Stomach (tissue), 9 donors: ENCODE results near the gene MSMO1. TPM values are rescaled to one million over a fixed set of nuclear protein-coding genes. Genes with fewer than 3 reads are reported as not detected.

ENCODE experiments used
- DNase-seq, 2 donors: peaks; one replicate each; pipeline versions ENCODE4 v3.0.0 to v3.0.0-alpha.2; 2013 to 2019
- H3K27ac ChIP-seq, 5 donors: fragments of 200-600 bp in 4 of 5; sonication (generic) in 4 of 5; one replicate each; pipeline ENCODE4 v1.5.1; 2013 to 2019; ENCODE audit warnings: mild to moderate bottlenecking in 1 of 5, moderate library complexity in 1 of 5
- H3K27me3 ChIP-seq, 3 donors: fragments of 200-600 bp; sonication (generic); one replicate each; pipeline ENCODE4 v1.5.1; 2017 to 2019; ENCODE audit warnings: mixed run types in 1 of 3
- H3K36me3 ChIP-seq, 4 donors: fragments of 200-600 bp; sonication (generic); 1 replicate in 3 of 4; 2 replicates in 1 of 4; pipeline ENCODE4 v1.5.1; 2016 to 2019
- H3K4me1 ChIP-seq, 4 donors: fragments of 200-600 bp; sonication (generic); one replicate each; pipeline ENCODE4 v1.5.1; 2016 to 2019
- H3K4me3 ChIP-seq, 4 donors: fragments of 200-600 bp; sonication (generic) in 3 of 4; one replicate each; pipeline ENCODE4 v1.5.1; 2016 to 2019; ENCODE audit warnings: mild to moderate bottlenecking in 1 of 4
- H3K9me3 ChIP-seq, 4 donors: fragments of 200-600 bp; sonication (generic); one replicate each; pipeline ENCODE4 v1.5.1; 2016 to 2019
- EP300 ChIP-seq: sonication (generic); formaldehyde crosslinking; IDR thresholded peaks from one replicate; pipeline ENCODE4 v1.6.1; 2017; ENCODE audit warnings: antibody characterized with exemption
- POLR2A ChIP-seq, 4 donors: fragments of 450-650 bp; IDR thresholded peaks; one replicate each; pipeline ENCODE4 v1.6.1; 2016; ENCODE audit warnings: antibody characterized with exemption in 4 of 4, control low read depth in 2 of 4, mild to moderate bottlenecking in 1 of 4, moderate library complexity in 1 of 4
- POLR2AphosphoS5 ChIP-seq, 3 donors: sonication (generic); formaldehyde crosslinking; IDR thresholded peaks; one replicate each; pipeline ENCODE4 v1.6.1; 2016; ENCODE audit warnings: antibody characterized with exemption in 3 of 3
- WGBS, 5 donors: extraction: QIAGEN DNeasy Blood & Tissue Kit in 3 of 5; methylation state at CpG; one replicate each; pipeline versions ENCODE4 v1.1.5 to v1.1.7; 2013 to 2018; 5-methylcytosine and 5-hydroxymethylcytosine counted together
- intact Hi-C: fragments of 100-400 bp; cut with DNase I; formaldehyde crosslinking; loops from one replicate; pipeline ENCODE4 v1.15.1; 2023; ENCODE audit warnings: low total_unique reads
- polyA plus RNA-seq, 3 donors: library from polyadenylated mRNA; stranded (reverse); fragments of 200-250 nt; gene quantifications; one replicate each; pipeline ENCODE4 v1.2.3, GENCODE V29; 2013
- total RNA-seq, 5 donors: library from RNA; depleted of rRNA; stranded (reverse); fragments of >200 nt; gene quantifications; one replicate each; pipeline versions ENCODE4 v1.1.0 to v1.2.3, GENCODE V29; 2014 to 2016
- TF ChIP-seq, protein P1 (sequence below), 7 experiments: fragments of 450-650 bp in 4 of 7; fragments of 200-600 bp in 3 of 7; sonication (generic) in 3 of 7; IDR thresholded peaks; one replicate each; pipeline ENCODE4 v1.5.1; 2016 to 2019; ENCODE audit warnings: antibody characterized with exemption in 7 of 7, control low read depth in 2 of 7, mild to moderate bottlenecking in 1 of 7
- donor health status: healthy with polysubstance abuse.
- donor health status: Bipolar disorder and iron deficiency.
- donor health status: healthy.

MSMO1 gene
- total and polyA plus RNA-seq, 8 donors, result 6.7 to 62.6 (median 25.4) TPM

DNA sequence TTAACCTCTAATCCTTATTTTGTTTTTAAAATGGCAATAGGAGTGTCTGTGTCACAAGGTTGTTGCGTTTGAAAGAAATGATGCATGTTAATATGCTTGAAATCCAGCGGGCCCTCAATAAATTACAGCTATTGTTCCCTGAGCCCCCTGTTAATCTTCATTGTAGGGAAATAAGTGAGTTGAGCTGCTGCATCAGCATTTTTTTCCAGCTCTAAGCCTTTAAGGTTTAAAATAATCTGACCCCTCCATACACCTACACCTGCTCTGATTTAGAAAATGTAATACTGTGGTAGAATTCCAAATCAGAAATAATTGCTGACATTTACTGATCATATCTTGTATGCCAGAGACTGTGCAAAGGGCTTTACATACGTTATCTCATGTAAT is 2.6 kb upstream of the MSMO1 start:
- intact Hi-C loops, result no loop called here
- no peaks in the 10 kb centered on the region for H3K27me3 ChIP-seq
- peaks cover 12 to 31% (median 25%) of the 10 kb centered on the region in 4 donors for H3K4me1 ChIP-seq
- DNase-seq, result no peak
- H3K27ac ChIP-seq, result no peak overlapping the region
- 91 to 97% (median 92%) methylated on average over 3 of the region's 3 CpGs for WGBS, 5 donors
- H3K4me3 ChIP-seq, result no peak overlapping the region
- no peak for TF ChIP-seq EP300
- no peak for TF ChIP-seq POLR2A (IDR thresholded peaks at IDR 0.05)
- TF ChIP-seq, protein P1, sequence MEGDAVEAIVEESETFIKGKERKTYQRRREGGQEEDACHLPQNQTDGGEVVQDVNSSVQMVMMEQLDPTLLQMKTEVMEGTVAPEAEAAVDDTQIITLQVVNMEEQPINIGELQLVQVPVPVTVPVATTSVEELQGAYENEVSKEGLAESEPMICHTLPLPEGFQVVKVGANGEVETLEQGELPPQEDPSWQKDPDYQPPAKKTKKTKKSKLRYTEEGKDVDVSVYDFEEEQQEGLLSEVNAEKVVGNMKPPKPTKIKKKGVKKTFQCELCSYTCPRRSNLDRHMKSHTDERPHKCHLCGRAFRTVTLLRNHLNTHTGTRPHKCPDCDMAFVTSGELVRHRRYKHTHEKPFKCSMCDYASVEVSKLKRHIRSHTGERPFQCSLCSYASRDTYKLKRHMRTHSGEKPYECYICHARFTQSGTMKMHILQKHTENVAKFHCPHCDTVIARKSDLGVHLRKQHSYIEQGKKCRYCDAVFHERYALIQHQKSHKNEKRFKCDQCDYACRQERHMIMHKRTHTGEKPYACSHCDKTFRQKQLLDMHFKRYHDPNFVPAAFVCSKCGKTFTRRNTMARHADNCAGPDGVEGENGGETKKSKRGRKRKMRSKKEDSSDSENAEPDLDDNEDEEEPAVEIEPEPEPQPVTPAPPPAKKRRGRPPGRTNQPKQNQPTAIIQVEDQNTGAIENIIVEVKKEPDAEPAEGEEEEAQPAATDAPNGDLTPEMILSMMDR (IDR thresholded peaks at IDR 0.05), result no peak
- TF ChIP-seq POLR2AphosphoS5 (IDR thresholded peaks at IDR 0.05), result no peak
- H3K36me3 ChIP-seq, result no peaks in the 10 kb centered on the region
- no peaks in the 10 kb centered on the region for H3K9me3 ChIP-seq

DNA sequence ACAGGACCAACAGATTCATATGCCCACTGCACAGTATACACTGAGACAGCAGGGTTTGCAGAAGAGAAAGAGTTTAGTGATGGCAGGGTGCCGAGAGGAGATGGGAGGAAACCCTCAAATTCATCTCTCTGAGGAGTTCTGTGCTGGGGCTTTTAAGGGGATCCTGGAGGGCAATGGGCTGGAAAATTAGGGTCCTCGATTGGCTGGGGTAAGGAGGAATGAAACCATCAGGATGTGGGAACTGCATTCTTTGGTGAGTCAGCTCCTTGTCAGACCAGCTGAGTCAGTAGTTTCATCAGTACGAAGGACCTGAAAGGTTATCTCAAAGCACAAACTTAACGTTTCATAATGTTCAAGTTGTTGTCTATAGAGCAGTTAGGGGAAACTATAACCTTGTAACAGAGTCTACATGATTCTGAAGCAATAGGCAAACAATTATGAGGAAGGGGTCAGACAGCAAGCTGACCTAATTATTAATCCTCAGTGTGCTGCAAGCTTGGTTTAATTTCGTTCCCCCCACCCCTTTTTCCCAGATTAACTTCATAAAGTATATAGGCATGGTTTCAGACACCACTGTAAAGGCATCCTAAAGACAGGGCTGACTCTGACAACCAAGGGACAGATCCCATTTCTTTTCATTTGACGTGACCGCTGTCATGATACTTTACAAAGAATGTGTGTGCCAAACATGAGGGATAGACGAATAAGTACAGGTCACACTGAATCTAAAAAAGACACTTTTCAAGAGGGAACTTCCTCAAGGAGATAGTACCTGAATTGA is 1.5 kb upstream of the MSMO1 start:
- TF ChIP-seq, protein P1 (IDR thresholded peaks at IDR 0.05), result no peak
- TF ChIP-seq POLR2AphosphoS5 (IDR thresholded peaks at IDR 0.05), result no peak
- TF ChIP-seq EP300, result no peak
- no peak for TF ChIP-seq POLR2A (IDR thresholded peaks at IDR 0.05)
- intact Hi-C loops, result no loop called here
- 46 to 51% (median 49%) methylated on average over 8 of the region's 8 CpGs for WGBS, 5 donors
- H3K36me3 ChIP-seq, result no peaks in the 10 kb centered on the region
- H3K4me3 ChIP-seq, result peak overlapping the region in 2 of 4 donors; percentile 87
- DNase-seq, result peak in 1 of 2 donors; percentile 67
- no peaks in the 10 kb centered on the region for H3K27me3 ChIP-seq
- no peaks in the 10 kb centered on the region for H3K9me3 ChIP-seq
- H3K4me1 ChIP-seq, result peaks cover 12 to 37% (median 29%) of the 10 kb centered on the region in 4 donors
- H3K27ac ChIP-seq, result peak overlapping the region in 3 of 5 donors; percentile 81 to 90 (median 89)

DNA sequence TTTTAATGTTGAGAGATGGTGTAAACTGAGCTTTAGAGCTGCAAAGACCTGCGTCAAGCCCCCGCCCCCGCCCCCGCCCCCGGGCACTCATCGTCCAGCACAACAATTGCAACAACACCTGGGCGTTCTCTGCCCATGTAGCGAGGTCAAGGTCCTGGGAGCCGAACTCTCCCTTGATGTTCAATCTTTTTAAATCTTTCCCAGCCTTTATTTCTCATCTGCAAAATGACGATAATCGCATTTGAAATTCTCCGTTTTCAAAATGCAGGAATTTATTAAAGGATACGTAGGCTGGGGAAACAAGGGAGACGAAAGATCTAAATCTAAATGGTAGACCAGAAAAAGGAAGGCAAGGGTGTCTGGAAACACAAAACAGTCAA is 648 bp upstream of the MSMO1 start:
- H3K27ac ChIP-seq, result peak overlapping the region; percentile 68 to 90 (median 81)
- WGBS, 5 donors, result 0 to 1% (median 0%) methylated on average over 13 to 14 of the region's 14 CpGs
- peak in 1 of 2 donors; percentile 77 for DNase-seq
- peak overlapping the region; percentile 87 to 96 (median 88) for H3K4me3 ChIP-seq
- H3K36me3 ChIP-seq, result no peaks in the 10 kb centered on the region
- H3K9me3 ChIP-seq, result no peaks in the 10 kb centered on the region
- no peaks in the 10 kb centered on the region for H3K27me3 ChIP-seq
- peaks cover 12 to 44% (median 33%) of the 10 kb centered on the region in 4 donors for H3K4me1 ChIP-seq
- TF ChIP-seq, protein P1 (IDR thresholded peaks at IDR 0.05), result no peak
- TF ChIP-seq EP300 (no peak), POLR2AphosphoS5 (IDR thresholded peaks at IDR 0.05) (no peak), POLR2A (IDR thresholded peaks at IDR 0.05) (no peak)
- intact Hi-C loops, result no loop called here

DNA sequence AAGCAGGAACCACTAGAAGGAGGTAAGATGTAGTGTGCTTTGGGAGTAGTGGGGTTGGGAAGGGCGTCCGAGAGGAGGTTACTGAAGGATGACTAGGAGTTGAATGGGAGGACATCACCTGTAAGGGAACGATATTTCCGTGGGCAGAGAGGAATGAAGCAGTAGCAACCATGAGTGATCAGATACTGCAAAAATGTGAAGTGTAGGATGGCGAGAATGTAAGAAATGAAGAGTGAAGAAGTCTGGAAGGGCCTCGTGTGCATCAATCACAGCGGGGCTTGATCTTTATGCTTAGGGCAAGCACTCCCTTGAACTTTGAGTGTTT is 594 bp downstream of the MSMO1 start:
- Histone ChIP-seq H3K9me3 (no peaks in the 10 kb centered on the region), H3K27ac (peak overlapping the region; percentile 81 to 92 (median 89)), H3K36me3 (no peaks in the 10 kb centered on the region), H3K27me3 (no peaks in the 10 kb centered on the region), H3K4me1 (peaks cover 12 to 57% (median 37%) of the 10 kb centered on the region in 4 donors), H3K4me3 (peak overlapping the region; percentile 87 to 96 (median 88))
- no peak for TF ChIP-seq POLR2A (IDR thresholded peaks at IDR 0.05)
- TF ChIP-seq POLR2AphosphoS5 (IDR thresholded peaks at IDR 0.05), result no peak
- TF ChIP-seq, protein P1 (IDR thresholded peaks at IDR 0.05), result no peak
- TF ChIP-seq EP300, result no peak
- intact Hi-C loops, result no loop called here
- DNase-seq, result no peak
- 0 to 2% (median 1%) methylated on average over 7 of the region's 7 CpGs for WGBS, 5 donors
